Measurements from ENCODE around the gene ZIC4.

GRCh38 chr3:147354623-147355022 lies 51.7 kb downstream of the ZIC4 start:
- TF ChIP-seq EP300 (IDR thresholded peaks at IDR 0.05; ENCODE audit: borderline replicate concordance in 1 of 2, low read depth in 2 of 2, low read length in 2 of 2) = no peak
- no peak for TF ChIP-seq CTCF (IDR thresholded peaks at IDR 0.05; ENCODE audit: control extremely low read depth in 1 of 3, insufficient read depth in 1 of 3, low read depth in 1 of 3, low read length in 3 of 3)
- no peak for TF ChIP-seq SIRT6 (IDR thresholded peaks at IDR 0.05; ENCODE audit: low read length)
- TF ChIP-seq RFX5 (IDR thresholded peaks at IDR 0.05; ENCODE audit: borderline replicate concordance, low read depth, low read length) = no peak

Measured in H1 (cell line).